Right lobe of liver (tissue), 6 donors: ENCODE data around the gene P4HTM. TPM values are rescaled to one million over a fixed set of nuclear protein-coding genes. Genes with fewer than 3 reads are reported as not detected.
A peak's percentile ranks its signal among the peaks of the same experiment; 100 is the strongest.

ENCODE experiments used
- ATAC-seq, 4 donors: fragments of 200-7000 bp; cut with Tn5 transposase; one replicate each; pipeline ENCODE4 v1.9.1; 2020; ENCODE audit warnings: mild to moderate bottlenecking in 4 of 4, moderate library complexity in 4 of 4
- DNase-seq, 3 donors: peaks; one replicate each; pipeline ENCODE4 v3.0.0-alpha.2; 2020
- H3K27ac ChIP-seq, 3 donors: fragments of 200-600 bp; one replicate each; pipeline ENCODE4 v1.8.0; 2022
- H3K27me3 ChIP-seq, 2 donors: fragments of 200-600 bp; one replicate each; pipeline ENCODE4 v1.8.0; 2022
- H3K36me3 ChIP-seq, 4 donors: fragments of 200-600 bp; sonication (generic) in 1 of 4; one replicate each; pipeline versions ENCODE4 v1.5.1 to v1.8.0; 2017 to 2022; ENCODE audit warnings: control low read depth in 1 of 4
- H3K4me1 ChIP-seq, 4 donors: fragments of 200-600 bp; sonication (generic) in 1 of 4; one replicate each; pipeline versions ENCODE4 v1.5.1 to v1.8.0; 2017 to 2022; ENCODE audit warnings: control low read depth in 1 of 4
- H3K4me3 ChIP-seq, 3 donors: fragments of 200-600 bp; one replicate each; pipeline ENCODE4 v1.8.0; 2022
- H3K9me3 ChIP-seq, 4 donors: fragments of 200-600 bp; sonication (generic) in 1 of 4; one replicate each; pipeline versions ENCODE4 v1.5.1 to v1.8.0; 2017 to 2022; ENCODE audit warnings: control low read depth in 1 of 4
- CTCF ChIP-seq, 4 donors: fragments of 200-600 bp in 3 of 4; fragments of 450-650 bp in 1 of 4; IDR thresholded peaks; one replicate each; pipeline versions ENCODE4 v1.5.1 to v1.8.0; 2016 to 2022; ENCODE audit warnings: antibody characterized with exemption in 4 of 4, mild to moderate bottlenecking in 2 of 4
- POLR2A ChIP-seq: fragments of 450-650 bp; IDR thresholded peaks from one replicate; pipeline ENCODE4 v1.6.1; 2017; ENCODE audit warnings: antibody characterized with exemption, mild to moderate bottlenecking
- WGBS: methylation state at CpG from one replicate; pipeline ENCODE4 v1.1.6; 2018; ENCODE audit warnings: low coverage, low lambda C conversion rate; ENCODE audit not compliant: insufficient coverage; ENCODE audit errors: missing lambda C conversion rate; 5-methylcytosine and 5-hydroxymethylcytosine counted together
- intact Hi-C, 2 donors: fragments of 100-400 bp; cut with DNase I; formaldehyde crosslinking; loops; one replicate each; pipeline versions ENCODE4 v1.11.2 to v1.14.1; 2022
- total RNA-seq, 6 experiments: library from RNA; depleted of rRNA in 2 of 6; stranded (reverse); fragments of >200 nt in 2 of 6; fragmentation: NEBNext Ultra II Directional in 3 of 6; extraction: Animal tissue kit (Norgen Biotek cat#: 25700) in 3 of 6; gene quantifications; one replicate each; pipeline versions ENCODE4 v1.1.0 to v1.2.4, GENCODE V29; 2016 to 2023
- donor health status: DM: no; HTN: yes; CAD: no.
- donor health status: DM: no; HTN: no; CAD: no.
- donor health status: DM: no; HTN: no; CAD: no.
- donor health status: DM: no; HTN: yes; CAD: no.
- donor health status: DM: no; HTN: yes; CAD: no.

The P4HTM gene
- total RNA-seq, 6 experiments from 2014 or later = 7.7 to 19.2 (median 11.1) TPM

GRCh38 chr3:49026536-49026935, 36.5 kb downstream of the P4HTM start:
- TF ChIP-seq POLR2A = no peak
- no peak for TF ChIP-seq CTCF (IDR thresholded peaks at IDR 0.05)
- Histone ChIP-seq H3K4me1 (peaks cover 0 to 17% (median 8%) of the 10 kb centered on the region in 4 donors), H3K9me3 (no peaks in the 10 kb centered on the region), H3K27me3 (no peaks in the 10 kb centered on the region), H3K4me3 (no peak overlapping the region), H3K27ac (no peak overlapping the region), H3K36me3 (peaks cover 0 to 44% (median 14%) of the 10 kb centered on the region in 4 donors)
- ATAC-seq (no peak), DNase-seq (no peak)
- intact Hi-C loops = no loop called here
- WGBS = 100% methylated on average over 2 of the region's 3 CpGs

- WGBS = 97% methylated on average over 6 of the region's 9 CpGs
- intact Hi-C loops = no loop called here
- Histone ChIP-seq H3K27me3 (no peaks in the 10 kb centered on the region), H3K9me3 (no peaks in the 10 kb centered on the region), H3K4me1 (peaks cover 0 to 17% (median 7%) of the 10 kb centered on the region in 4 donors), H3K36me3 (peaks cover 0 to 55% (median 18%) of the 10 kb centered on the region in 4 donors), H3K4me3 (no peak overlapping the region), H3K27ac (no peak overlapping the region)
- no peak for ATAC-seq
- DNase-seq = peak in 1 of 3 donors; percentile 14
- no peak for TF ChIP-seq POLR2A
- TF ChIP-seq CTCF (IDR thresholded peaks at IDR 0.05) = no peak
Observed at GRCh38 chr3:49027634-49028033, 37.6 kb downstream of the P4HTM start.

- peak overlapping the region in 2 of 3 donors; percentile 60 to 74 for H3K4me3 ChIP-seq
- peak overlapping the region in 1 of 3 donors; percentile 82 for H3K27ac ChIP-seq
- no peak for TF ChIP-seq POLR2A
- TF ChIP-seq CTCF (IDR thresholded peaks at IDR 0.05) = no peak
- 86% methylated on average over 3 of the region's 4 CpGs for WGBS
- ATAC-seq (no peak), DNase-seq (peak in 1 of 3 donors; percentile 7)
- intact Hi-C loops = no loop called here
- no peaks in the 10 kb centered on the region for H3K9me3 ChIP-seq
- H3K4me1 ChIP-seq = peaks cover 0 to 10% (median 4%) of the 10 kb centered on the region in 4 donors
- no peaks in the 10 kb centered on the region for H3K27me3 ChIP-seq
- peaks cover 0 to 60% (median 21%) of the 10 kb centered on the region in 4 donors for H3K36me3 ChIP-seq
Observed at GRCh38 chr3:49028298-49028672, 38.2 kb downstream of the P4HTM start.

DNA sequence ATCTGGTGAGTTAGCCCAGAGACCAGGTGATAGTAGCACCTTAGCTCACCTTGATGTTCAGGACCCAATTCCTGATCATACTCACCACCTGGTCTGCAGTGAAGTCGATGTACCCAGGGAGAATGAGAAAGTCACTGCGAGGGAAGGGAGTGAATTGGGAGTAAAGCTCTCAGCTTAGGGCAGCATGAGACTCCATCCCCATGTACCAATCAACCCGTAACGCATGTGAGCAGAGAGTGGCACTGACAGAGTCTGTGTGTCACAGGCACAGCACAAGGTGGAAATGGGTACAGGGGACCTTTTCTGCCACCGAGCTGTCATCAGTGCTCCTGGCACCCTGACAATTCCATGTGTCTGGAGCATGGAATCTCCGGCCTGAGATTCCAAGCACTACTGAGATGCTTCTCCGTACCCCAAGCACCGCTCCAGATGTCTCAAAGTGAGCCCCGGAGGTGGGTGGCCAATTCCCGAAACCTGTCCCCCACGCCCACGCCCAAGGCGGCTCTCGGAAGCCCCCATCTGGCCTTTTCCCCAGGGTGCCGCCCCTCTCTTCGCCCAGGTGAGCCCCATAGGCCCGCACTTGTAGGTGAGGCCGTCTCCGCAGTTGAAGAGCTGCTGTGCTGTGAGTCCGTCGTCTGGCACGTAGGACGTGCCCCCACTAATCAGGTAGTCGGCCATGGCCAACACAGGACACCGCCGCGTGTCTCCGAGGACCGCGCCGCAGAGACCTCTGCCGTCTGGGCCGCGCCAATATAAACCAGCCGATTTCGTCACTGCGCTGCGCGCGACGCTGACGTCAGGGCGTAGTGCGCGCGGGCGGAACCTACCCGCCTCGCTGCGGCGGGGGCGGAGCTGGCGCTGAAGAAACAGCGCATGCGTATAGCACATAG, 38.9 kb downstream of the P4HTM start, which contains the start of gene IMPDH2:
IMPDH2 (minus strand) TSS at position 726 of the 890 bp plus-strand sequence; CDS start at position 678, 48 bp downstream.
- intact Hi-C loops = no loop called here
- ATAC-seq (peak; percentile 95 to 98 (median 95)), DNase-seq (peak; percentile 94 to 95 (median 95))
- 0% methylated on average over 4 of the region's 55 CpGs for WGBS
- Histone ChIP-seq H3K4me3 (peak within 1 kb of the TSS; percentile 60 to 74 (median 60)), H3K9me3 (no peaks in the 10 kb centered on the region), H3K36me3 (peaks cover 0 to 56% (median 21%) of the 10 kb centered on the region in 4 donors), H3K27me3 (no peaks in the 10 kb centered on the region), H3K4me1 (peaks cover 0 to 9% (median 4%) of the 10 kb centered on the region in 4 donors), H3K27ac (peak within 1 kb of the TSS; percentile 66 to 85 (median 82))
- TF ChIP-seq POLR2A (peak; percentile 97), CTCF (IDR thresholded peaks at IDR 0.05) (peak in 3 of 4 donors; percentile 9 to 28 (median 26))
